Erythroblast (primary cell): ENCODE results near the gene FLG2.

ENCODE experiments used
- DNase-seq, 2 experiments: peaks; one replicate each; lab custom pipeline; 2025; lab: John Stamatoyannopoulos, UW
- GATA1 ChIP-seq: IDR thresholded peaks from 2 replicates; pipeline ENCODE4 v1.6.1; 2011; ENCODE audit warnings: low read depth, mild to moderate bottlenecking, control low read depth, low read length, moderate library complexity
- POLR2A ChIP-seq: IDR thresholded peaks from 2 replicates; pipeline ENCODE4 v1.6.1; 2011; ENCODE audit warnings: mild to moderate bottlenecking, low read length

Gene FLG2

DNA sequence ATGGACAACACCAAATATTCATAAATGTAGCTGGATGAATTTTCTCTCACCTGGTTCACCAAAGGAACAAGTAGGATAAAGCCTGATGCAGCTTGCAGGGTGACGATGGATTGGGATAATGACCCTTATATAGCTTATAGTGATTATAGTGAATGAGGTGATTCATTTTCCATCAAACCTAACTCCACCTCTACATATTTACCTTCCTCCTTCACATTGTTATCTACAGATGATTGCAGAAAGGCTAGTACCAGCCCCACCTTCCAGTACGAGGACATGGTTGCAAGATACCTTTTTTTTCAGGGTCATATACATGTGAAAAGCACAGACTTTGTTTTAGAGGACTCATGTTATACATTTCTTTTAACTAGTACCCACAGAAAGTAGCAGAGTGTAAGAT lies at the start of gene FLG2:
Gene FLG2, minus strand, starts transcription at position 101 of the 400 bp plus-strand sequence. CDS start 1,122 bp downstream, outside the sequence.
- no peak for DNase-seq
- TF ChIP-seq POLR2A (no peak), GATA1 (no peak)

DNA sequence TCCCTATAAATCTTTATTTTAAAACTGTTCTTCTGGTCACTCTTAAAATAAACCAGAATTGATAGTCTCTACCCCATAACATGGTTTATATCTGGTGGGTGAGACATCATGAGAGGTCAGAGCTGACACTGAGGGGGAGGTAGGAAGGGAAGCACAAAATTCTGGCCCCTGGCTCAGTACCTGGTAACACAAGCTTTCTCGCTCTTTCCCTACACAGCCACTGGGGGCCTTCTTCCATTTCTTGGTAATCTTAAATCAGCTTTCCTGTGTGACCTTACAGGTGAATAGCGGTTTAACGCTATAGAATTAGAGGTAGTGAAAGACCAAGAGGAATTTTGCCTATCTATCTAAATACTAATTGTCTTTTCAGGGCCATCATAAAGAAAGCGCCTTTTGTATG lies 48.9 kb upstream of the FLG2 start:
- DNase-seq: no peak
- no peak for TF ChIP-seq GATA1
- TF ChIP-seq POLR2A: no peak

DNA sequence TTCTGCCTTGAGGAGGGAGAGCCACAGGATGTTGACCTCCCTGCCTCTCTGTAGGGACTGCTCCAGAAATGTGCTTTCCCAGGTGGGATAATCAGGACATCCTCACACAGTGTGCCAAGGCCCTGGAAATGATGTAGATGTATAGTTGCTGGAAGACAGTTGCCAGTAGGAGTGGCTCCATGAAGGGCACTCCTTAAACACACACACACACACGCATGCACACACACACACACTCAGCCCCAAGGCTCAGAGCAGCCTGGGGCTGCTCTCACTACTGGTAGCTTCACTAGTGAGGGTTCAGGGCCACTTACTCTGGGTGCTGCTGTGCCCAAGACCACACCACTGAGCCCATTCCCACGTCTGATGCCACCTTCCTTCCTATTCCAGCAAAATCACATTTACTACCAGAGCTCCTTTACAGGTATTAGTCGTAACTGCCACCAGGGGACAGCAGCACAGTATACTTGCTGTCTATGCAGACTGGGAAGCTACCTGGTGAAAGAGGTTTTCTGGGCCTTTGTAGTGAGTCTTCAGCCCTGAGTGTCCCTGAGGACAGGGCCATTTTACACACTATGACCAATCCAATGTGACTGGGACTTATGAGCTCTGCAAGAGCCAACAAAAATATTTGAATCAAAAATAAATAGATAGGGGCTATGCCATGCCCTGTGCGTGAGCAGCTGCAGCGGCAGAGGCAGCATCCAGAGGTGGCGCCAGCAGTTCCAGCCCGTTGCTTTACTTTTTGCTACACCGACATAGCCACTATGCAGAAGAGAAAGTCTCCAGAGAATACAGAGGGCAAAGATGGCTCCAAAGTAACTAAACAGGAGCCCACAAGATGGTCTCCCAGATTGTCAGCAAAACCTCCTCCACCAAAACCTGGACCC lies 39.2 kb upstream of the FLG2 start:
- TF ChIP-seq POLR2A (no peak), GATA1 (no peak)
- DNase-seq: no peak

DNA sequence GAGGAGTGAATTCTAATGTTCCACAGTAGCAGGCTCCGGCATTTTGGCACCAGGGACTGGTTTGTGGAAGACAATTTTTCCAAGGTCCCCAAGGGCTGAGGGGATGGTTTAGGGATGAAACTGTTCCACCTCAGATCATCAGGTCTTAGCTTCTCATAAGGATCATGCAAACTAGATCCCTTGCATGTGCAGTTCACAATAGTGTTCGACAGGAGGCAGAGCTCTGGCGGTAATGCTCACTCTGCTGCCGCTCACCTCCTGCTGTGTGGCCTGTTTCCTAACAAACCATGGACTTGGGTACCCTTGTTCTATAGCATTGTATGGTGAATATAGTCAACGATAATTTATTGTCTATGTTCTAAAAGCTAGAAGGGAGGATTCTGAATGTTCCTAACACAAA lies 37.7 kb upstream of the FLG2 start:
- no peak for DNase-seq
- TF ChIP-seq POLR2A: no peak
- TF ChIP-seq GATA1: no peak

DNA sequence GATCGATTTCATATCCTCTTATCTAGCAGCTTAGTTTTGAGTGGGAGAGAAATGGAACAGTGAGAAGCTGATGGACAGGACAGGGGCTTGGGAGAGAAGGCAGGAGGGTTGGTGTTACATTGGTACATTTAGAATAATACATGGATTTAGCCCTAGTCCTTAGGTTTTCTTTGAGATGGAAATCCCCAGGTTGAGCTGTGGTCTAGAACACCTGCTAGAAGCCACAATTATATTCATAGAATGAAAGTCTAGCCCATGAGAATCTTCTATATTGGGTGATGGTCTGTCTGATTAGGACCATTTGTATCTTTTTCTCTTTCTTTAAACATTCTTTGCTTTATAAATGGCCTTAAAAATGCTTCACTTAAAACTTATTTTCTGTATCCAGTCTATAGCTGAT lies 34.3 kb upstream of the FLG2 start:
- no peak for DNase-seq

DNA sequence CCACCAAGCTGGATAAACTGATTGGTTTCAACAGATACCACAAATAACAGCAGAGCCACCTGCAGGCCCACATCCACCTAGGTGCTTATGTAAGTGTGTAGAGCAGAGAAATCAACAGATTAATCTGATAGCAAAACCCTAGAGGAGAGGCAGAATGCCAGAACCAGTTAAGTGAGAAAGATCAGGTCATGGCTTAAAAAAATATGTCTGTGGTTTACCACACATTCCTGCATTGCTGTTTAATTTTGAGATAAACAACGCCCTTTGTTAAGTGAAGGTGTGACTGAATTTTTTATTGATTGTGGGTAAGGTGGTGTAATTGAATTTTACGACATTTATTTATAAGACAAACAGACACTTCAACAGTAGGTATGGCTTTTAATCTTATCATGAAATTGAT lies 33.1 kb upstream of the FLG2 start:
- no peak for DNase-seq
- TF ChIP-seq POLR2A (no peak), GATA1 (no peak)

More for the DNA sequence above, 34.3 kb upstream of the FLG2 start:
- TF ChIP-seq GATA1: no peak
- TF ChIP-seq POLR2A: no peak

DNA sequence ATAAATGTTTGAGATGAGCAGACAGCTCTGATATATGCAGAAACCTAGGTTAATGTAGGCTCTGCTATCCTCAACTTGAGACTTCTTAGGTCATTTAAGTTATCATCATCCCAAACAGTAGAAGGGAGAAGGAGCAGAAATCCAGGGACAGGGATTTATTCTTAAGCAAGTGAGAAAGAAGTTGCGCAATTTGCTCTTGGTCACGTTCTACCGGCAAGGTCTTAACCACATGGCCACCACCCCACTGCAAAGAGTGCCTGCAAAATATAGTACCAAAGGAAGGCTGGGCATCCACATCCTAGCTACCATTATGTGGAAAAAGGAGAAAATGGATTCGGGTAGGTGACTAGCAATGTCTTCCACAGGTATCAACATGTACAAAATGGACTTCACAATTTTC lies 29.1 kb upstream of the FLG2 start:
- DNase-seq: no peak
- no peak for TF ChIP-seq GATA1
- no peak for TF ChIP-seq POLR2A

DNA sequence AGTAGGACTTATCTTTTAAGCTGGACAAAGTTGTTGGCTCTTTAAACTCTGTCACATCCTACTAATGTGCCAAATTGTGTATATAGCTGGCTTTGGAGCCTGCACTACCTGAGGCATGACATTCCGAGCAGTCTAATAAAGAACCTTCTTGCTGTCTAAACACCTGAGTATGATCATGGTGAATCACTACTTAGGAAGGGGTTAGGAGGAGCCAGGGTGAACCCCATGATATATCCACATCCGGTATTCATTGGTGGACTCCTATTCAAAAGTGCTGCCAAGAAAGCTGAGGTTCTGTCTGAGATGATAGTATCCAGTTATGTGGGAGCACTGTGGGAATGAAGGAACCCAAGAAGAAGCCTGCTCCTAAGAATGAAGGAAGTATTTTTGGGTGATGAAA lies 27.1 kb upstream of the FLG2 start:
- TF ChIP-seq POLR2A (no peak), GATA1 (no peak)
- DNase-seq: no peak

DNA sequence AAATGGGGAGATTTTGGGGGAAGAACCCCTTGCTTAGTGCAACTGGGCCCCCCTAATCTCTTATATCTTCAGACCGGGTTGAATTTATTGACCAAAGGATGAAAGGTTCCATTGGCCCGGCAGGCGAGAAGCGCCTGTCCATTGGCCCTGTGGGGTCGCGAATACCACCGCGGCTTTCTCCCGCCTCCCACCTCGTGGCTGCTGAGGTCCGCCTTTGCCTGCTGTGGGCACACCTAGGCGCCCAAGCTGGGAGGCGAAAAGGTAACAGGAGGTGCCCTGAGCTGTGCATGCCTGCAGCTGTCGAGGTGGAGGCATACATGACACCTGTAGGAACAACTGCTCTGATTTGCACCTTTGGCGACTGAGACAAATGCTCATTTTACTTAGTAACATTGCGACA lies 21.1 kb upstream of the FLG2 start:
- no peak for DNase-seq
- no peak for TF ChIP-seq GATA1

DNA sequence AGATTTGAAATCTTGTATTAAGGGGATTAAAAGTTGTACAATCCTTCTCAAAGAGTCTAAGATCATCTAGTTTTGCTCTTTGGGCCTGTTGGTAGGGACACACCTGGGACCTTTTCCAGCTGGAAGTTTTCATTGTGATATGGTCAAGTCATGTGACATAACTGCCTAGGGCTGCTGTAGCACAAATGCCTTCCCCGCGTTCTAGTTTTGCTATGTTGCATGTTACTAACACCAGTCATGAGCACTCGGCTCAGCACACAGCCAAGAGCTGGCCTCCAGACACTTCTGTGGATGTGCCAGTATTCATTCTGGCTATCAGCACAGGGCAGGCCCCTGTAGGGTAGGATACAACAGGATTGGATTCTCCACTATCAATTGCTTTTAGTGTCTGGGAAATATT lies 14.6 kb upstream of the FLG2 start:
- DNase-seq: no peak
- no peak for TF ChIP-seq GATA1
- TF ChIP-seq POLR2A: no peak

DNA sequence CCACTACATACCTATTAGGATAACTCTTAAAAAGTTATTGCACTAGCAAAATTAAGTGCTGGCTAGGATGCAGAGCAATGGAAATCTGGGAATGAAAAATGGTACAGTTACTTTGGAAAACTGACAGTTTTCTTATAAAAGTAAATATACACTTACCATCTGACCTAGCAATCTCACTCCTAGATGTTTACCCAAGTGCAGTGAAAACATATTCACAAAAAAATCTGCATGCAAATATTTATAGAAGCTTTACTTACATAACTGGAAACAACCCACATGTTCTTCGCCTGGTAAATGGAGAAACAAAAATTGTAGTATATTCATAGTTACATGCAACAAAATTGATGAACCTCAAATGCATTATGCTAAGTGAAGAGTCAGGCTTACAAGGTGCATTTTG lies 12.9 kb upstream of the FLG2 start:
- no peak for TF ChIP-seq POLR2A
- TF ChIP-seq GATA1: no peak
- DNase-seq: no peak

DNA sequence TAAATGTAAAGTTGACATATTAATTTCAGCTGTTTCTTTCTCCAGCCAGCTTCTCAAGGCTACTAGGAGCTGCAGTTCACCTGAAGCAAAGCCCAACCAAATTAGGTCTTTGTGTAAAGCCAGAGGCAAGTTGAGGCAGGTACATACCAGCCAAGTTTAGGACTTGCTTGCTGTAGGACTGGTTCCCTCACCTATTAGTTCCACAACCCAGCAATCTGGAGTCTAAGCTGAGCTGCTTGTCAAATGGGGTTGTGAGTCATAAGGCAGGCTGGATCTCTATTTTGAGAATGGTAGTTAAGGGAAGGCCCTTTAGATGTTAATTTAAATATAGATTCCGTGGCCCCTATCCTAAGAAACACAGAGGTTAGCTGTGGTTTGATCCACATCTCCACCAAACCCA lies 7.6 kb upstream of the FLG2 start:
- no peak for DNase-seq
- TF ChIP-seq POLR2A: no peak
- TF ChIP-seq GATA1: no peak

DNA sequence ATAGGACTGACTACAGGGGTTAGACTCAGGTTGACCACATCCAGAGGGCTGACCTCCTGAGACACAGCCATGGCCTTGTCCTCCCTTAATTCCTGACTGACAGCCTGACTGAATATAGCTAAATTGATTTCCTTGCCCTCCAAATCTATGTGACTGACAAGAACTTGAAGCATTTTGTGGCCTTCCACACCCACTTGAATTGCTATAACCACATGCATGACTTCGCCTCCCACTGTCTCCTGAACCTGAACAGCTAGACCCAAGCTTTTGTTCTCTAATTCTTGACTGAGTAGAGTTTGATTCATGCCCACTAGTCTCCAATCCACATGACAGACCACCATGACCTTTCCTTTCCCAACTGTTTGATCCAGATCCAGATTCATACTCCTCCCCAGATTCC lies 3.1 kb downstream of the FLG2 start:
- TF ChIP-seq GATA1: no peak
- no peak for TF ChIP-seq POLR2A
- DNase-seq: no peak

DNA sequence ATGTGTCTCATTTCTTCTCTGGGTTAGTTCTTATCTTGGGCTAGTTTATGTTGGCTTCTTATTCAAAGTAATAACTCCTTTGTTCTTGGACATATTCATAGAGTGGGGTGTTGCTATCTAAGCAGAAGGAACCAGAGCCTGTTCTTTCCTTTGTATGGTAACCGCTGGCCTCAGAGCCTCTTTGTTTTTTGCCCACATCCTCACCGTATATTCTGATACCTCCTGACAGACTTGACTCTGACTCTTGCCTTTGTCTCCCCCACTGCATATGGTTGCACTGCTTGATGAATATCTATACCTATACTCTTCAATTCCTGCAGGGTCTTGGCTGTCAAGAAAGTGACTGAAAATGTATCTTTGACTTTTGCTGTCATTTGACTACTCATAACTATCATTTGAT lies 10.2 kb downstream of the FLG2 start:
- DNase-seq: no peak
- TF ChIP-seq GATA1 (no peak), POLR2A (no peak)

DNA sequence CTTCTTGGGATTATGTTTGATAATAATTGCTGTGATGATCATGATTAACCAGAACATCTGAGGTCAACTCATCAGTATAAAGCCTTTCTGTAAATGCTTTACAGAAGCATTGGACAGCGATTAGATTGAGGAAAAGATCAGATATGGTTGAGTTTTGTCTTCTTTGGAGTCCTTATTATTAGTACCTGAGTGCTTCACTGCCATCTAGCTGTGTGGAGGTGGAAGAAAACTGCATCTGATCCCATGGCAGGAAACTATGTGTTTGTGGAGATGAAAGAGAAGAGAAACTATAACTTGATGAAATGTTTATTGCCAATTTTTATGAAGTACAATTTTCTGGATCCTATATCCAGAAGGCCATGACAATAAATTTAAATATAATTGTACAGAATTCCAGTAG lies 11.4 kb downstream of the FLG2 start:
- TF ChIP-seq GATA1 (no peak), POLR2A (no peak)
- DNase-seq: no peak
